Brain microvascular endothelial cell (primary cell): ENCODE data around the gene CYP4F11.

Experiments used
- DNase-seq: peaks from one replicate; pipeline ENCODE4 v3.0.0-alpha.2; 2020
- H3K27ac ChIP-seq: fragments of 250-450 bp; sonication (Bioruptor Pico); 2 replicates; pipeline ENCODE4 v1.5.1; 2020; ENCODE audit warnings: mild to moderate bottlenecking, moderate library complexity
- H3K27me3 ChIP-seq: fragments of 250-450 bp; sonication (Bioruptor Pico); replicated peaks from 2 replicates; pipeline ENCODE4 v1.5.1; 2020; ENCODE audit warnings: mild to moderate bottlenecking
- H3K36me3 ChIP-seq: fragments of 250-450 bp; sonication (Bioruptor Pico); replicated peaks from 2 replicates; pipeline ENCODE4 v1.5.1; 2020; ENCODE audit warnings: mild to moderate bottlenecking
- H3K4me3 ChIP-seq: 2 replicates; pipeline ENCODE4 v1.5.1; 2011; ENCODE audit warnings: low read depth, mild to moderate bottlenecking, control low read depth, low read length, moderate library complexity
- in situ Hi-C: cut with HindIII; loops from 2 replicates; pipeline ENCODE4 v1.10.0; 2017; ENCODE audit warnings: low sequenced_read_pairs, low pct_ligation_motif_present
- TF ChIP-seq, protein P1 (sequence below): IDR thresholded peaks from 2 replicates; pipeline ENCODE4 v1.5.1; 2011; ENCODE audit warnings: low read depth, mild to moderate bottlenecking, moderate library complexity, low read length, control low read depth, inconsistent platforms; ENCODE audit errors: missing control alignments

Gene CYP4F11

DNA sequence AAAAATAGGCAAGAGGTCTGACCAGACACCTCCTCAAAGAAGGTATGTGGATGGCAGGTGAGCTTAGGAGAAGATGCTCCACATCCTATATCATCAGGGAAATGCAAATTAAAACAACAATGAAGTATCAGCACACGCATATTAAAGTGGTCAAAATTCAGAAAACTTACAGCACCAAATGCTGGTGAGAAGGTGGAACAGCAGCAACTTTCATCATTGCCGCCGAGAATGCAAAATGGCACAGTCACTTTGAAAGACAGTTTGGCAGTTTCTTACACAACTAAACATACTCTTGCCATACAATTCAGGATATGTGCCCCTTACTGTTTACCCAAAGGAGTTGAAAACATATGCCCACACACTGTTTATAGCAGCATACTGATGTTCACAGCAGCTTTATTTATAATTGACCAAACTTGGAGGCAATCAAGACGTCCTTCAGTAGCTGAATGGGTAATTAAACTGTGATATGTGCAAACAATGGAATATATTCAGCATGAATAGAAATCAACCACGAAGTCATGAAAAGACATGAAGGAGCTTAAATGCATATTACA is 37.0 kb upstream of the CYP4F11 start:
- TF ChIP-seq, protein P1, sequence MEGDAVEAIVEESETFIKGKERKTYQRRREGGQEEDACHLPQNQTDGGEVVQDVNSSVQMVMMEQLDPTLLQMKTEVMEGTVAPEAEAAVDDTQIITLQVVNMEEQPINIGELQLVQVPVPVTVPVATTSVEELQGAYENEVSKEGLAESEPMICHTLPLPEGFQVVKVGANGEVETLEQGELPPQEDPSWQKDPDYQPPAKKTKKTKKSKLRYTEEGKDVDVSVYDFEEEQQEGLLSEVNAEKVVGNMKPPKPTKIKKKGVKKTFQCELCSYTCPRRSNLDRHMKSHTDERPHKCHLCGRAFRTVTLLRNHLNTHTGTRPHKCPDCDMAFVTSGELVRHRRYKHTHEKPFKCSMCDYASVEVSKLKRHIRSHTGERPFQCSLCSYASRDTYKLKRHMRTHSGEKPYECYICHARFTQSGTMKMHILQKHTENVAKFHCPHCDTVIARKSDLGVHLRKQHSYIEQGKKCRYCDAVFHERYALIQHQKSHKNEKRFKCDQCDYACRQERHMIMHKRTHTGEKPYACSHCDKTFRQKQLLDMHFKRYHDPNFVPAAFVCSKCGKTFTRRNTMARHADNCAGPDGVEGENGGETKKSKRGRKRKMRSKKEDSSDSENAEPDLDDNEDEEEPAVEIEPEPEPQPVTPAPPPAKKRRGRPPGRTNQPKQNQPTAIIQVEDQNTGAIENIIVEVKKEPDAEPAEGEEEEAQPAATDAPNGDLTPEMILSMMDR = peak; percentile 19
- no peaks in the 10 kb centered on the region for H3K27me3 ChIP-seq
- no peak overlapping the region for H3K4me3 ChIP-seq
- in situ Hi-C loops = no loop called here
- H3K27ac ChIP-seq = no peak overlapping the region
- no peaks in the 10 kb centered on the region for H3K36me3 ChIP-seq
- DNase-seq = no peak

DNA sequence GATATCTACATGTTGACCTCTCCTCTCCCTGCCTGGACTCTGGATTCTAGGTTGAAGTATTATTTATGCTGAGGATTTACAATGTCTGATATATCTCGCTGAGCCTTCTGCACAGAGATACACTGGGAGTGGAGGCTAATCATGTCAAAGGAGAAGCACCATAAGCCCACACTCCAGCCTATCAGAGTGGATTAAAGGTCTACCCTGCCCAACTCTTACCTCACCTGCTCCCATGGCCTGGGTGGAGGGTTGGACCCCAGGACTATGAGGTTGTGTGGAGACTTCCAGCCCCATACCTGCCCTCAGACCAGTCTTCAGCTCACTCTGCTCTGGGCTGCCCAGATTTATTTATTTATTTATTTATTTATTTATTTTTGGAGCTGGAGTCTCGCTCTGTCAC is 29.9 kb upstream of the CYP4F11 start:
- H3K36me3 ChIP-seq = no peaks in the 10 kb centered on the region
- no peak for DNase-seq
- no peak overlapping the region for H3K27ac ChIP-seq
- TF ChIP-seq, protein P1 = no peak
- H3K27me3 ChIP-seq = no peaks in the 10 kb centered on the region
- H3K4me3 ChIP-seq = no peak overlapping the region
- in situ Hi-C loops = no loop called here

DNA sequence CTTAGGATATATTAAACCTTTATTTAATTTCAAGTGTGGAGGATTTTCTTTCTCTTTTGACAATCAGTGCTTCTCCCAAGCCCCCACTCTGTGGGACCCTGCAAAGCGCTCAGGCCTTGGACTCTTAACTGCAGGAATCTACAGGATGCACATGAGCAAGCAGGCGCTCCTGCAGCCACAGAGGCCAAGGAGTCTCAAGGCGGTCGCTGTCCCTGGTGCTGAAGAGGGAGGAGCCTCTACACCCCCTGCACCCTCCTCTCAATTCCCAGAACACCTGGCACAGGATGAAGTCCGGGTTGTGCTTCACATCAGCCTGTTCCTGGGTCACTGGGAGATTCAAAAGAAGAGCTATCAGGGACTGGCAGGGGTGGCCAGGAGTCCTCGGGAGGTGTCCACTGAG is 28.0 kb upstream of the CYP4F11 start:
- H3K4me3 ChIP-seq = no peak overlapping the region
- DNase-seq = no peak
- H3K36me3 ChIP-seq = no peaks in the 10 kb centered on the region
- TF ChIP-seq, protein P1 = no peak
- in situ Hi-C loops = no loop called here
- no peak overlapping the region for H3K27ac ChIP-seq
- no peaks in the 10 kb centered on the region for H3K27me3 ChIP-seq

DNA sequence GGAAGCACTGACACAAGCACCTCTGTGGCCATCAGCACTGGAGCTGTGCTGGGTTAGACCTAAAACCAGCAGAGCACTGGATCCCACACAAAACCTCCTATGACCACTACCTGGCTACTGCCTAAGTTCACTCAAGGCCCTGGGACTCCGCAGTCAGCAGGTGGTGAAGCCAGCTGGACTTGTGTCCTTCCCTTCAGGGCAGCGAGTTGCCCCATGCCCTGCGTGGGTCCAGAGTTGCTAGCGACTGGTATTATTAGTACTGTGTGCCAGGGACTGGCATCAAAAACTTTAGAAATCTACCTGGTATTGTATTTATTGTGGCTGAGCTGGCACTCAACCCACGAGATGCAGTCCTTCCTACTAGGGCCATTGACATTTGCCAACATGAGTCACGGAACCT is 20.5 kb upstream of the CYP4F11 start:
- H3K27me3 ChIP-seq = no peaks in the 10 kb centered on the region
- no peak overlapping the region for H3K27ac ChIP-seq
- no peak overlapping the region for H3K4me3 ChIP-seq
- TF ChIP-seq, protein P1 = no peak
- DNase-seq = no peak
- H3K36me3 ChIP-seq = no peaks in the 10 kb centered on the region
- in situ Hi-C loops = no loop called here

DNA sequence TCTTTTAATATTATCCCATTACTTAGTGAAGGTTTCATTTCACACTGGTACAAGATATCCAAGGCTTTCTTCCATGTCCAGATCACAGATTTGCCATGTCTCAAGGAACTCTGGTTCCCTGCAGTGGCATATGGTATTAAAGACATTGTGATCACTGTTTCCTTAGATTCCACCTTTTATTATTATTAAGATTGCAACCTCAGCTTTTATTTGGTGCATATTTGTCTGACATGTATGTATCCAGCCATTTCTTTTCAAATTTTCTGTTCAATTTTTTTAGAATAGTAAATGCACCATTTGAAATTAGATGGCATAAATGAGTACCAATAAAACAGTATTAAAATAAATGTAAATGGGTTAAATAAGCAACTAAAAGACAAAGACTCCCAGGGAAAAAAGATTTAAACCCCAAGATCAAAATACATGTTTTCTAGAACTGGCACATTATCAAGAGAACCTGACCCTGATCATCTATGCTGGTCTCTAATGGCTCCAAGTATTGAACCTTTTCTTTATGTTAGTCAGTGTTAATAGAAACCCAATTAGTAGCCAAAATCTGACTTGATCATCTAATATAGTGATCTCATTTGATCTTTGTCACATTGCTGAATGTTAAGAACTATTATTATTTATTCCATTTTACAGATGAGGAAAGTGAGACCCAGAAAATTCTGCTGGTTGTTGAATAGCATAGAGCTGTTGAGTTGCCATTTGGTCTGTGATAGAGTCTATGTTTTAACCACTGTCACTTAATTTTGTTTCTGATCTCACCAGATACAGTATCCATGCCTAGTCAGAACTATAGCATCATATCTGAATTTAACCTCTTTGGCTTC is 14.1 kb upstream of the CYP4F11 start, which contains the start of gene OR10H4:
Gene OR10H4, plus strand, starts transcription at position 786 of the 836 bp plus-strand sequence. Its CDS starts 0 bp downstream, at position 786.
- H3K36me3 ChIP-seq = no peaks in the 10 kb centered on the region
- H3K27me3 ChIP-seq = no peaks in the 10 kb centered on the region
- no peak within 1 kb of the TSS for H3K4me3 ChIP-seq
- in situ Hi-C loops = no loop called here
- TF ChIP-seq, protein P1 = no peak
- H3K27ac ChIP-seq = no peak within 1 kb of the TSS
- DNase-seq = no peak

DNA sequence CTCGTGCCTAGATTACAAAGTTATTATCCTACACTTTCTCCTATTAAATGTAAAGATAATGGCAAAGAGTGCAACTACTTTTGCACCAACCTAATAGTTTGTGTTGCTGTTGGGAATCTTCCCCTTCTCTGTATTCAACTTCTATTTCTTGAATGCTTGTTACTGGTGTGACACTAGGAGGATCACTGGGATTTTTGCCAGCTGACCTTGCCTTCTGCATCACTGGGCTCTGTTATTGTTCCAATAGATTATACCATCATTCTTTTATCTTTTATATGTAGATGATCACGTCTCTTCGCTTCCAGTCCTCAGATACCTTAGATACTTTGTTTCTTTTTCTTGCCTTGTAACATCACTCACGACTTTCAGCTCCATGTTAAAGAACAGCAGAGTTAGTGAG is 11.0 kb upstream of the CYP4F11 start:
- Histone ChIP-seq H3K27me3 (no peaks in the 10 kb centered on the region), H3K27ac (no peak overlapping the region), H3K4me3 (no peak overlapping the region), H3K36me3 (no peaks in the 10 kb centered on the region)
- TF ChIP-seq, protein P1 = no peak
- in situ Hi-C loops = no loop called here
- no peak for DNase-seq
